ENCODE results near the gene PPP6R2.
A peak's percentile ranks its signal among the peaks of the same experiment; 100 is the strongest.
"Not testable (repeated sequence)": the region's sequence is repeated elsewhere in the genome, so short reads cannot be mapped to it uniquely, and the experiment has no call there.

PPP6R2 gene

DNA sequence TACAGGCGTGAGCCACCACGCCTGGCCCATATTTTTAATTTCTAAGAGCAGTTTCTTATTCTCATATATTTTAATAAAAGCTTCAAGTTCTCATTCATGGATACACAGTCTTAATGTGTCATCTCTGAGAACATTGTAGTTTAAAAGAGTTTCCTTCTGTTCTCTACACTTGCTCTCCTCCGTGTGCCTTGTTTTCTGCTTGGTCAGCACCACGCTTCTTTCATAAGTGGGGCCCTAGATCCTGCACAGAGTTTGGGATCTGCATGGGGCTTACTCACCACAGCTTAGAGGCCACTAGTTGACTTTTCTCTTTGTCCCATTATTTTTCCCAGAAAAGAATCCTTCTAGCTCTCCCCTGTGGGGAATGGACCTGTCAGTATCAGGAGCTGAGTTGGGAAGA, 58.8 kb downstream of the PPP6R2 start:
- DNase-seq, result no peak

DNA sequence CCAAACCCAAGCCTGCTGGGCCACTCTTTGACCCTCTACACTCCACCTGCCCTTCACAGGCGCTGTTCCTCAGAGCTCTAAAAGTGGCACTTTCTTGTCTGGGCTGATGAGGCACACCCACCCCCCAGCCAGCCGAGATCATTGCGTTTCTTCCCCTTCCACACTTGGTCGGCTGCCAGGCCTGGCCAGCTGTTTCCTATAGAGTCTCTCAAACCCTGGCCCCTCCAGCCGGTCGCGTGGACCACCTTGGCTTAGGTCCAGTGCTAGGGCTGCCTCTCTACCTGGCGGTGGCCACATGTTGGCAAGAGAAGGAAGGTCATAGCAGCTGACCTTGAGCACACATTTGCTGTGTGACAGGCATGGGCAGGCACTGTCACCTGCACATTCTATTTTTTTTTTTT, 60.6 kb downstream of the PPP6R2 start:
- peak; percentile 4 for DNase-seq

DNA sequence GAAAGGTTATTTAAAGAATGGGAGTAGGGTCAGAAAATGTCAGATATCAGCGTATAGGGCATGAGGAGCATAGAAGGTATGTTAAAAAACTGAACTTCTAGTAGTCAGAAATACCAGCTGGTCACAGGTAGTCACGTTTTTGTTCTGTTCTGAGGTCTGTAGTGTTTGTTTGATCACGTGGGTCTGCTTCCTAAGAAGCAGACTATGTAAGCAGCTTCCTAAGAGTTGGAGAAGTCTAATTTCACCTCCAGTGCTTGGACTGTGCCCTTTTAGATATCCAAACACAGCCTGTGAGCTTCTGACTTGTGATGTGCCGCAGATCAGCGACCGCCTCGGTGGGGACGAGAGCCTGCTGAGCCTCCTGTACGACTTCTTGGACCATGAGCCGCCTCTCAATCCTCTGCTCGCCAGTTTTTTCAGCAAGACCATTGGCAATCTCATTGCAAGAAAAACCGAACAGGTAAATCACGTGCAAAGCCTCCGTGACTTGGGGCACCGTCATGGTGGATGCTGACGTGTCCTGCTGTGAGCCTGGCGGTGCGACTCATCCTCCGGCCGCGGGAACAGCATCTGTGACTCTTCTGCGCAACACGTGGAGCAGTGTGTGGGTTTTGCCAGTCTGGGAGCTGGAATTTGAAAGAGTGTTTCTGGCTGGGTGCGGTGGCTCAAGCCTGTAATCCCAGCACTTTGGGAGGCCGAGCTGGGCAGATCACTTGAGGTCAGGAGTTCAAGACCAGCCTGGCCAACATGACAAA, 63.5 kb downstream of the PPP6R2 start:
- DNase-seq, result no peak

DNA sequence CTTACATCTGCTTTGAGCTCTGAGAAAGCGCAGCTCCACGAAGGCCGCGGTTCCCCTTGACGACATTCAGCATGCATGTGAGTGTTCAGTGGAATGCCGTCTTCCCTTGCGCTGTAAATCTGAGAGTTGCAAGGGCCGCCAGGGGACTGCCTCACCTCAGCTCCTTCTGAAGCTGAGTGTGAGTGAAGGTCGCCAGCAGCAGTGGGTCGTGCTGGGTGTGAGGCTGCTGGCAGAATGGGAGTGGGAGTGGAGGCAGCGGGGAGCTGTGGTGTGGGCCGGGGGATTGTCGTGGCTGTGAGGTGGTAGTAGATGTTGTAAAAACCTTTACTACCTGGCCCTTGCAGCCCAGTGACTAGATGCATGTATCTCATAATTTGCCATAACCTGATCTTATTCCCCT, 65.2 kb downstream of the PPP6R2 start:
- no peak for DNase-seq

DNA sequence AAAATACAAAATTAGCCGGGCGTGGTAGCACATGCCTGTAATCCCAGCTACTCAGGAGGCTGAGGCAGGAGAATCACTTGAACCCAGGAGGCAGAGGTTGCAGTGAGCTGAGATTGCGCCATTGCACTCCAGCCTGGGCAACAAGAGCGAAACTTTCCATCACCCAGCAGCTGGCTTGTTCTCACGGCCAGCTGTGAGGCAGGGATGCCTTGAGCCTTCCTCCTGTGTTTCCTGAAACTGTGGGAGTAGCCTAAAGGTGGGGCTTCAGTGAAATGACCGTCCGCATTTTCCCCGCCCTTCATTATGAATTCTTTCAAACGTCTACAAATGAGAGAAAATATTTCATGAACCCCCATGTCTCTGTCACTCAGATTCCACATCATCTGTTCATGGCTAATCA, 65.8 kb downstream of the PPP6R2 start:
- DNase-seq, result not testable (repeated sequence)

DNA sequence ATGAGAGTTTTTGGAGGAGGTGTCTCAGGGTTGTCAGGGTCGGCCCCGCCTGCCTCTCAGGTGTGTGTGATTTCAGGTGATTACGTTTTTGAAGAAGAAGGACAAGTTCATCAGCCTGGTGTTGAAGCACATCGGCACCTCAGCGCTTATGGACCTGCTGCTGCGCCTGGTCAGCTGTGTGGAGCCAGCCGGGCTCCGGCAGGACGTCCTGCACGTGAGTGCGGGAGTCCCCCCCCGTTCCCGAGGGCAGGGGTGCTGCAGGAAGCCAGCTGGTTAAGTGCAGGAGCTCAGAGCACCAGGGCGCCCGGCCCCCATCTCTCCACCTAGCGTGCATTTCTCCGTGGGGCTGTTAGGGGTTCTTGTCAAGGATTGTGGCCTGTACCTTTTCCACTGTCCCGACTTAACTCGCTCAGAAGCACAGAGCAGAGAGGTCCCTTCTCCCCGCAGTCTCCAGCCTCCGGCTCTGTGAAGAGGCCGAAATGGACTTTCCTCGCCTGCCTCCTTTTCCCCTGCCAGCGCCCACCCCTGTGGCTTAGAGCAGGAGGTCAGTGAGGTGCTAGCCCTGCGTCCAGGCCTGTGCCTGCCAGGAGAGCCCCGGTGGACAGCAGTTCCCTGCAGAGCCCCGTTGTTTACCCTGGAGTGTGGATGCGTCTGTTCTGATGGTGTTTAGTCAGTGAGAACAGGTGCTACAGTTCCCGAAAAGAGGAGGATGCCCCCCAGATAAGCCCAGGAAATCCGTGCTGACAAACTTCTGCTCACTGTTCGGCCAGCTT, 71.5 kb downstream of the PPP6R2 start:
- DNase-seq, result no peak

DNA sequence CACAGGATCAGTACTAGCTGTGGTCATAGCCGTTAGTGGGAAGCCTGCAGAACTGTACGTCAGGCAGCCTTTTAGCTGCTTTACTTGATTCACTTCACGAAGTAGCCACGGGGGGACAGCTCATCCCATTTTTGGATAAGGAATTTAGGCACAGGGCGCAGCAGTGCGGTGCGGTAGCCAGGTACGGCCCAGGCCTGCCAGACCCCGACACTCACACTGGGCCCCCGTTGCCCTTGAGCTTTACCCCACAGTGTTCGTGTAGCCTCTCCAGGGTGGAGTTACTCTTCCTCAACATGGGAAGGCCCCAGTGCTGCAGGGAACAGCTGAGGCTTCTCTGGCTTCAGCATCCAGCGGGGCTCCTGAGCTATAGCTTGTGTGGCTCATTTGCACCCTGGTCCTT, 72.3 kb downstream of the PPP6R2 start:
- DNase-seq, result no peak

DNA sequence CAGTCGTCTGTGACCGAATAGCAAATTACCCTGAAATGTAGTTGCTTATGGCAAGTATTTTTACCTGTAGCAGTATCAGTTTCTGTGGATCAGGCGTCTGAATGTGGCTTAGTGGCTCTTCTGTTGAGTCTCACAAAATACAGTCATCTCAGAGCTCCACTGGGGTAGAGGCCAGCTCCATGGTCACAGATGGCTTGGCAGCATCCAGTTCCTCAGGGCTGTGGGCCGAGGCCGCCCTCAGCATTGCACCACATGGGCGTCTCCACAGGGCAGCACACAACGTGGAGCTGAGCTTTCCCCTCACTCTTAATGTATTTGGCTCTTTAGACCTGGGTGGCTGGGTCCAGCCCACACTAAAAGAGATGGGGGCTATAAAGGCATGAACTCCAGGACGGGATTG, 73.9 kb downstream of the PPP6R2 start:
- no peak for DNase-seq

DNA sequence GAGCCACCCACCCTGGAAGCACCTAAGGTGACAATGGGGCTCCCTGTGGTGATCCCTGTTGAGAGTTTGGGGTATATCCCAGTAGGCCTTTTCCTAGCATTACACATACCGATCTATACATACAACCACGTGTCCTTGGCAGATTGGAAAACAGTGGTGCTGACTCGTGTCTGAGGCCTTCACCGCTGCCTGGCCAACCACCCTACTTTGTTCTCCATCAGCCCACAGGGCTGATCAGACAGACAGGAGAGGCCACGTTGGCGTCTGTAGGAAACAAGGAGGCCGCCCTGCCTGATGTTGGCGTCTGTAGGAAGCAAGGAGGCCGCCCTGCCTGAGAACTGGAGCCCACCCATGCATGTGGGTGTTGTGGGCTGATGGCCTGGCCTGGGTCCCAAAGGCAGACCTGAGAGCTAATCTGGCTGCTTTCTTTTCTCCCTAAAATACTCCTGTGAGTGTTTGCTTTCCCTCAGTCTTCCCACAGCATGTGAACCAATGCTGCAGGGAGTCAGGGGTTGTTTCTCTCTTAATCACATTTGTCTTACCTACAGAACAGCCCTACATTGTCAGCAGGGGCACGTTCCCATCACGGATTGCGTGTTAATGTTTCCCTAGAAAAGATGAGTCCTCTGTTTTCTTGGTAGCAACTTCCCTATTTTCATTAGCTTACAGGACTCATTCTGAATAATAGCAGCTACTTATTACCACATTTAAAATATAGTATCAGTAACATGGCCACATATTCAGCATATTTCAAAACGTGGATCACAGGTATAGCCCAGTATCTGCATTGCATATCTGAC, 74.5 kb downstream of the PPP6R2 start:
- DNase-seq, result no peak

DNA sequence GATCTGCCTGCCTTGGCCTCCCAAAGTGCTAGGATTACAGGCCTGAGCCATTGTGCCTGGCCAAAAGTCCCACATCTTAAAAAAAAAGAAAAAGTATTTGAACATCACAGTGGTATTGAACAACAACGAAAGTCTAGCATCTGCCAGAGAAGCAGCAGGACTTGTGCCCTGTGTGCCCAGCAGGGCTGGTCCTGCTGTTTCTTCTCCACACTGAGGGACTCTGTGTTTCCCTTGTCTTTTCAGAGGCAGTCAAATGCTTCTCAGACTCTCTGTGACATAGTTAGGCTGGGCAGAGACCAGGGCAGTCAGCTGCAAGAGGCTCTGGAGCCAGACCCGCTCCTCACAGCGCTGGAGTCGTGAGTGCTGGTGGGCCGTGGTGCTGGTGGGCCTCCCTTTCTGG, 75.5 kb downstream of the PPP6R2 start:
- no peak for DNase-seq

DNA sequence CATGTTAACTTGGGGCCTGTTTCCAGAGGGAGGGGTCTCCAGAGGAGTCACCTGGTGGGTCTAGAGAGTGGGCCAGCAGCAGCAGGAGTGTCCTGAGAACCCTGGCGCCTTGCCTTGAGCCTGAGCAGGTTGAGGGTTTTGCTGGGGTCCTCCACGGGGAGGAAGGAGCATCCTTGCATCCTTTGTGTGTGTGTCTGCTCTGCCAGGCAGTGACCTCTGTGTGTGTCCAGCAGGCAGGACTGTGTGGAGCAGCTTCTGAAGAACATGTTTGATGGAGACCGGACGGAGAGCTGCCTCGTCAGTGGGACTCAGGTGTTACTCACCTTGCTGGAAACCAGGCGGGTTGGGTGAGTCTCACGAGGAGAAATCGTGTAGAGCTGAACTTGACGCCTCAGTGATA, 76.0 kb downstream of the PPP6R2 start:
- no peak for DNase-seq

DNA sequence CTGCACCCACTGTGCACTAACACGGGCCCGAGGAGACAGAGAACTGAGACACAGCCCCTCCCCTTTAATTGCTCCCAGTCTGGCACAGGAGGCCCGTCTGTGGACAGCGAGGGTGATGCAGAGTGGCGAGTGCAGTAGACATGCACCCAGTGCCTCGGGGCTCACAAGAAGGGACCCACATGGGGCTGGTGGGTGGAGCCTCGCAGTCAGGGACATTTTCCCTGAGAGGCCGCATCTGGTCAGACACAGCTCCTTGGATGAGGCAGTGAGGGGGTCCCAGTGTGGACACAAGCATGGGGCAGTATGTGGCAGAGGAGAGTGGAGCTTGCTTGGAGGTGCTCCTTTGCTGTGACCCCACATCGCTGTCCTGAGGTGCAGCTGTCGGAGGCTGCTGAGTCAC, 76.9 kb downstream of the PPP6R2 start:
- DNase-seq, result no peak

DNA sequence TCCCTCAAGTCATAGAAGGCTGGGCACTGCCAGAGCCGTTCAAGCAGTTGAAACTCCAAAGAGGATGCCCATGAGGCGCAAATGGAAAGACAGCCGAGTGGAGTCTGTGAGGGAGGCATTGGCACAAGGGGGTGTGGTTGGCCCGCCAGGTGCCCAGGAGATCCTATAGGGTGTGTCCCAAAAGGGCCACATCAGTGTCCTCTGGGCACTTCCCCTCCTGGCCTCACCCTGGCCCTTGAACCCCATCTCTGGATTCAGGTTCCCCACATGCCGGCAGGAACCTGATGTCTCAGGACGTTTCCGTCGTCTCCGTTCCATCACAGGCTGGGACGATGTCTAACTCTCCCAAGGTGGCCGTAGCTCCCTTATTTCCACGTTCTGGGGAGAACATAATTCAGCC, 77.5 kb downstream of the PPP6R2 start:
- DNase-seq, result no peak

DNA sequence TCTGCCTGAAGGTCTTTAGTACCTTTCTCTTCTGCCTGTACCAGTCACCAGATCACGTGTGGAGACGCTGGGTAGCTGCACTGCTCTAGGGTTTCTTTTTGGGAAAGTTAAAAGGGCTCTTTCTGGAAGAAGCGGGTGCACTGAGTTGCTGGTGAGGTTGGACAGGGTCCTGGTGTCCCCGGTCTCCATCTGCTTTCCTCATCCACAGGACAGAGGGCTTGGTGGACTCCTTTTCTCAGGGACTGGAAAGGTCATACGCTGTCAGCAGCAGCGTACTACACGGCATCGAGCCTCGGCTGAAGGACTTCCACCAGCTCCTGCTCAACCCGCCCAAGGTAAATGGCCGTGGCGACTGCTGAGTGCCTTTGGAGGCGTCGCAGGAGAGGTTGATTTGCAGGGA, 78.9 kb downstream of the PPP6R2 start:
- no peak for DNase-seq

DNA sequence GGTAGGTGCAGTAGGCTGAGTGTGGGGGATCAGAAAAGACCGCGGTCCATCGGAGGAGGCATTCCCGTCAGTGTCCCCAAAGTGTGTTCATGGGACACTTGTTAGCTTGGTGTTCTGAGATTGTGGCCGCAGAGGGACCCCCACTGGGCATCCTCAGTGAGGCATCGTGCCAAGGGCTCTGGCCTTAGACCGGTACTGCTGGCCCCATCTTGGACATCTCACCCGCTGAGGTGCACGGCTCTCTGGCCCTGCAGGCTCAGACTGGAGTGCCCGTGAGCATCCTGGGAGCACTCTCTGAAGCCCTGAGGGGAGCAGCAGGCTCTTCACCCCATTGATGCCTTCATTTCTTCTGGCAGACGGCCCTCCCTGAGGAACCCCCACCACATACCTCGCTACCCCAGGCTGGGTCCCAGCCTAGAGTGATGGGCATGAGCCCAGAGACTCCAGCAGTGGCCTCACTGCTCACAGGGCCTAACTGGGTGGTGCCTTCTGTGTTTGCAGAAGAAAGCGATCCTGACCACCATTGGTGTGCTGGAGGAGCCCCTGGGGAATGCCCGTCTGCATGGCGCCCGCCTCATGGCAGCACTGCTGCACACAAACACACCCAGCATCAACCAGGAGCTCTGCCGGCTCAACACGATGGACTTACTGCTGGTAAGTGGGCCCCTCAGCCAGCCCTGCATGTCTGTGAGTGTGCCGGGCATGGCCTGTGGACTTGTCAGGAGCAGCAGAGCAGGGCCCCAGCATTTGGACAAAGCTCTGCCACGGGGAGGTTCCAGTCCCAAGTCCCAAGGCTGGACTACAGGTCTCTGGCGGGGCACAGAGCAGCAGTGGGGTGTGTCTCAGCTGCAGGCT, 80.1 kb downstream of the PPP6R2 start:
- no peak for DNase-seq

DNA sequence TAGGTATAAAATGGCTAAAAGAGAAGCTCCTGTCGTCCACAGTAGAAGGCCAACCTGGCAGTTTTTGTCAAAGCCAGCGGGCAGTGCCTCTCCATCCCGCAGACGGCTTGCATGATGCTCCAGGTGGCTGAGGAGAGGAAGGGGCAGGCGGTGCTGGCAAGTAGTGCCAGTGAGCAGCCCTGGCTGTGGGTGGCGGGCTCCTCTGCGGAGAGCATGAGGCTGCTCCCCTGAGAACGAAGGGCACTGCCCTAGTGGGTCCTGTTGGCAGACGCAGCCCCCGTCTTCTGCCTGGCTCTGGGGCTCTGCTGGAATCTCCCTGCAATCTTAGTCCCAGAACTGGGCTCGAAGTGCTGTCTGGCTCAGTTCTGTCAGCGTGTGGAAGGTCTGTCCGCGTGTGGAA, 80.8 kb downstream of the PPP6R2 start:
- DNase-seq, result no peak

DNA sequence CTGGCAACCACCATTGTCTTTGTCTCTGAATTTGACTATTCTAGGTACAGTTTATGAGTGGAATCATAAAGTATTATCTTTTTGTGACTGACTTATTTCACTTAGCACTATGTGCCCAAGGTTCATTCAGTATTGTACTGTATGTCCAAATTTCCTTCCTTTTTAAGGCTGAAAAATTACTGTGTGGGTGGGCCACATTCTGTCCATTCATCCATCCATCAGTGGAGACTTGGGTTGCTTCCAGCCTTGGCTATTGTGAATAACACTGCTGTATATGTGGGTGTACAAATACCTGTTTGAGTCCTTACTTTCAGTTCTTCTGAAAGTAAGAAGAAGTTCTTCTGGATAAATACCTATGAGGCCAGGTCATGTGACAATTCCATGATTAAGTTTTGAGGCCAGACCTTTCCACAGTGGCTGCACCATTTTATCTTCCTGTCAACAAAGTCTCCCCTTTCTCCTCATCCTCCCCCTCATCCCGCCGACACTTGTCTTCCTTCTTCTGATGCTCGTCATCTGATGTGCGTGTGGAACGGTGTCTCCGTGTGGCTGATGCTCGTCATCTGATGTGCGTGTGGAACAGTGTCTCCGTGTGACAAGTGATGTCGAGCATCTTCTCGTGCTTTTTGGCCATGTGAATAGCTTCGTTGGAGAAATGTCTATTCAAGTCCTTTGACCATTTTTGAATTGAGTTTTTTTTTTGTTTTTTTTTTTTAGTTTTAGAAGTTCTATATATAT, 82.2 kb downstream of the PPP6R2 start:
- no peak for DNase-seq

DNA sequence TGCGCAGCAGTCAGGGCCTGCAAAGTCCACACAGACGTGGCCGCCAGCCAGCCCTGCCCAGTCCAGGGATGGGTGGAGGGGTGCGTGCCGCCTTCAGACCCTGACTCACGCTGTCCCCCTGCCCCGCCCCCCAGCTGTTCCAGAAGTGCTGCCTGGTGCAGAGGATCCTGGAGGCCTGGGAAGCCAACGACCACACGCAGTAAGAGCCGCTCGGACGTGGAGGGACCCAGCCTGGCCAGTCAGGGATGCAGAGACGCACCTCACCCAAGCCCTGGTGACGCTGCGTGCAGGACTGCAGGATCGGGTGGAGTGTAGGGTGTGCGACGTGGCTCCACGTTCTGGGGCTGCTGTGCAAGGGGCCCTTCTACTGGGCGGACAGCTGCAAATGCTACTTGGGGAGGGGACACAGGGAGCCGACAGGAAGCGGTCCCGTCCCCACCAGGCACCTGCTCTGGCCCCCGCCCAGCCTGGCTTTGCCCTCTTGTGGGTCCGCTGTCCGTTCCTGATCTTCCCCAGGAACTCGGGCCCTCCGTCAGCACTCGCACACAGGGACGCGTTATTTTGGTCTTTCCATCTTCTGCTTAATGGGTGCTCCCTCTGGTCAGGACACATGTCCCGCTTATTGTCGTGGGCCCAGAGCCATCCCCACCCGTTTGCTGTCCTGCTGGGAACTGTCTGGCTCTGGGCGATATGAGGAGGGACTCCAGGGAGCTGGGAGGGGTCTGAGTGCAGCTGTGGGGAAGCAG, 89.2 kb downstream of the PPP6R2 start:
- DNase-seq, result no peak

DNA sequence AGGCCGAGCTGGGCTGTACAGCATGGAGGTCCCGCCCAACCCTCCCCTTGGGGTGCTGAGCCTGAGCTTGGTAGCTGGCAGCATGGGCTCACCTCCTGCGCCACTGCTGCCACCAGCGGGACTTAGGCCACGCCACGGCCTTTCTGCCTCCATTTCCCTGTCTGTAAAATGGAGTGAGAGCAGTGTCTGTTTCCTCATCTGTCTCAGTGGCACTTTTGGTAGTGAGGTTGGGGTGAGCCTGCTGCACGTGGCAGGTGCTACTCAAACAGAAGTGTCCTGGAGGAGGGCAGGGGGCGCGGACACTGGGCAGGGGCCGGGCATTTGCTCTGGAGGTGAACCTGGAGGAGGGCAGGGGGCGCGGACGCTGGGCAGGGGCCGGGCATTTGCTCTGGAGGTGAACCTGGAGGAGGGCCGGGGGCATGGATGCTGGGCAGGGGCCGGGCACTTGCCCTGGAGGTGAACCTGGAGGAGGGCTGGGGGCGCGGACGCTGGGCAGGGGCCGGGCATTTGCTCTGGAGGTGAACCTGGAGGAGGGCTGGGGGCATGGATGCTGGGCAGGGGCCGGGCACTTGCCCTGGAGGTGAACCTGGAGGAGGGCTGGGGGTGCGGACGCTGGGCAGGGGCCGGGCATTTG, 89.9 kb downstream of the PPP6R2 start:
- DNase-seq, result not testable (repeated sequence)

DNA sequence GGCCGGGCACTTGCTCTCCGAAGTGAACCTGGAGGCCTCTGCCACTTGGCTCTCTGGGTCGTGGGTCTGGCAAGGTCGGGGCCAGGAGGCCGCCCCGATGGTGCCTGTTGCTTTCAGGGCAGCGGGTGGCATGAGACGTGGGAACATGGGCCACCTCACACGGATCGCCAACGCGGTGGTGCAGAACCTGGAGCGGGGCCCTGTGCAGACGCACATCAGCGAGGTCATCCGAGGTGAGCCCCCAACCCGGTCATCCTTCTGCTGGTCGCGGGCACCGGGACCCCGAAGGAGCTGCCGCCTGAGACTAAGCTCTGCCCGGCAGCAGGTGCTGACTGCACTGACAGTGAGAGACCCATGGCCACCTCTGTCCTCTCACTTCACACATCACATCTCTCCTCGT, 91.7 kb downstream of the PPP6R2 start:
- no peak for DNase-seq

Data from NCI-H2029 (cell line).